ENCODE data around the gene CCDC181.

The CCDC181 gene

GRCh38 chr1:169387399-169387798, 39.9 kb downstream of the CCDC181 start:
- H3K27me3 ChIP-seq (ENCODE audit: control insufficient read depth in 1 of 2, insufficient read depth in 1 of 2, low read length in 2 of 2) = no peaks in the 10 kb centered on the region
- peaks cover 14 to 95% of the 10 kb centered on the region in 2 experiments for H3K36me3 ChIP-seq (ENCODE audit: control insufficient read depth in 1 of 2, insufficient read depth in 2 of 2, low read depth in 1 of 2, low read length in 2 of 2)
- no peak overlapping the region for H3K23ac ChIP-seq (ENCODE audit: low read length in 2 of 2)
- no peak overlapping the region for H3K18ac ChIP-seq (ENCODE audit: low read depth in 1 of 2, low read length in 2 of 2)
- H3K4me1 ChIP-seq (ENCODE audit: control insufficient read depth, insufficient read depth, low read depth, low read length) = peaks cover 3% of the 10 kb centered on the region
- no peak overlapping the region for H3K4me3 ChIP-seq (ENCODE audit: insufficient read depth in 1 of 2, low read depth in 1 of 2, low read length in 2 of 2)
- H3K9ac ChIP-seq (ENCODE audit: low read length) = no peak overlapping the region
- no peaks in the 10 kb centered on the region for H3K9me3 ChIP-seq (ENCODE audit: control insufficient read depth, low read length)
- H2BK12ac ChIP-seq (ENCODE audit: low read length in 2 of 2) = no peak overlapping the region
- no peak overlapping the region for H2AK5ac ChIP-seq (ENCODE audit: low read length, severe bottlenecking)
- no peak overlapping the region for H2AFZ ChIP-seq (ENCODE audit: low read depth, low read length)
- H3K4me2 ChIP-seq (ENCODE audit: low read length, poor library complexity, severe bottlenecking) = no peak overlapping the region
- H4K91ac ChIP-seq (ENCODE audit: low read length) = no peak overlapping the region
- H2BK120ac ChIP-seq (ENCODE audit: low read depth, low read length) = no peak overlapping the region
- H4K8ac ChIP-seq (ENCODE audit: low read length) = no peak overlapping the region
- no peak overlapping the region for H3K4ac ChIP-seq (ENCODE audit: low read depth in 1 of 2, low read length in 2 of 2)
- DNase-seq = no peak
- H3K79me1 ChIP-seq (replicated peaks; ENCODE audit: low read length, poor library complexity, severe bottlenecking) = peaks cover 10% of the 10 kb centered on the region
- H2BK5ac ChIP-seq (ENCODE audit: low read depth, low read length, poor library complexity, severe bottlenecking) = no peak overlapping the region
- no peak overlapping the region for H2BK15ac ChIP-seq (ENCODE audit: low read depth, poor library complexity, severe bottlenecking)
- H3K14ac ChIP-seq (ENCODE audit: low read length in 2 of 2) = no peak overlapping the region
- H3K27ac ChIP-seq (ENCODE audit: low read length, poor library complexity, severe bottlenecking) = no peak overlapping the region

GRCh38 chr1:169383449-169383848, 43.8 kb downstream of the CCDC181 start:
- 97% methylated on average over 2 of the region's 4 CpGs for WGBS
- Histone ChIP-seq H3K9ac (ENCODE audit: low read length) (no peak overlapping the region), H3K23ac (ENCODE audit: low read length in 2 of 2) (no peak overlapping the region), H3K27ac (ENCODE audit: low read length, poor library complexity, severe bottlenecking) (no peak overlapping the region), H3K27me3 (ENCODE audit: control insufficient read depth in 1 of 2, insufficient read depth in 1 of 2, low read length in 2 of 2) (no peaks in the 10 kb centered on the region), H2BK12ac (ENCODE audit: low read length in 2 of 2) (no peak overlapping the region), H3K79me1 (replicated peaks; ENCODE audit: low read length, poor library complexity, severe bottlenecking) (peaks cover 9% of the 10 kb centered on the region), H3K18ac (ENCODE audit: low read depth in 1 of 2, low read length in 2 of 2) (no peak overlapping the region), H2BK120ac (ENCODE audit: low read depth, low read length) (no peak overlapping the region), H3K4me2 (ENCODE audit: low read length, poor library complexity, severe bottlenecking) (no peak overlapping the region), H3K4me3 (ENCODE audit: insufficient read depth in 1 of 2, low read depth in 1 of 2, low read length in 2 of 2) (no peak overlapping the region), H2BK5ac (ENCODE audit: low read depth, low read length, poor library complexity, severe bottlenecking) (no peak overlapping the region), H2AK5ac (ENCODE audit: low read length, severe bottlenecking) (no peak overlapping the region), H2BK15ac (ENCODE audit: low read depth, poor library complexity, severe bottlenecking) (no peak overlapping the region), H4K8ac (ENCODE audit: low read length) (no peak overlapping the region), H2AFZ (ENCODE audit: low read depth, low read length) (no peak overlapping the region), H3K9me3 (ENCODE audit: control insufficient read depth, low read length) (no peaks in the 10 kb centered on the region), H4K91ac (ENCODE audit: low read length) (no peak overlapping the region), H3K4me1 (ENCODE audit: control insufficient read depth, insufficient read depth, low read depth, low read length) (no peaks in the 10 kb centered on the region), H3K4ac (ENCODE audit: low read depth in 1 of 2, low read length in 2 of 2) (no peak overlapping the region), H3K36me3 (ENCODE audit: control insufficient read depth in 1 of 2, insufficient read depth in 2 of 2, low read depth in 1 of 2, low read length in 2 of 2) (peaks cover 2 to 94% of the 10 kb centered on the region in 2 experiments), H3K14ac (ENCODE audit: low read length in 2 of 2) (no peak overlapping the region)
- no peak for DNase-seq

GRCh38 chr1:169381162-169381561, 46.1 kb downstream of the CCDC181 start:
- Histone ChIP-seq H3K18ac (ENCODE audit: low read depth in 1 of 2, low read length in 2 of 2) (no peak overlapping the region), H2BK15ac (ENCODE audit: low read depth, poor library complexity, severe bottlenecking) (no peak overlapping the region), H3K4me2 (ENCODE audit: low read length, poor library complexity, severe bottlenecking) (no peak overlapping the region), H3K27me3 (ENCODE audit: control insufficient read depth in 1 of 2, insufficient read depth in 1 of 2, low read length in 2 of 2) (no peaks in the 10 kb centered on the region), H3K9ac (ENCODE audit: low read length) (no peak overlapping the region), H4K91ac (ENCODE audit: low read length) (no peak overlapping the region), H2BK12ac (ENCODE audit: low read length in 2 of 2) (no peak overlapping the region), H3K4ac (ENCODE audit: low read depth in 1 of 2, low read length in 2 of 2) (no peak overlapping the region), H2BK5ac (ENCODE audit: low read depth, low read length, poor library complexity, severe bottlenecking) (peak overlapping the region; percentile 79), H3K14ac (ENCODE audit: low read length in 2 of 2) (no peak overlapping the region), H4K8ac (ENCODE audit: low read length) (no peak overlapping the region), H3K36me3 (ENCODE audit: control insufficient read depth in 1 of 2, insufficient read depth in 2 of 2, low read depth in 1 of 2, low read length in 2 of 2) (peaks cover 2 to 96% of the 10 kb centered on the region in 2 experiments), H3K9me3 (ENCODE audit: control insufficient read depth, low read length) (no peaks in the 10 kb centered on the region), H3K23ac (ENCODE audit: low read length in 2 of 2) (no peak overlapping the region), H2AFZ (ENCODE audit: low read depth, low read length) (no peak overlapping the region), H3K4me3 (ENCODE audit: insufficient read depth in 1 of 2, low read depth in 1 of 2, low read length in 2 of 2) (no peak overlapping the region), H3K4me1 (ENCODE audit: control insufficient read depth, insufficient read depth, low read depth, low read length) (no peaks in the 10 kb centered on the region), H3K27ac (ENCODE audit: low read length, poor library complexity, severe bottlenecking) (no peak overlapping the region), H3K79me1 (replicated peaks; ENCODE audit: low read length, poor library complexity, severe bottlenecking) (peaks cover 15% of the 10 kb centered on the region), H2AK5ac (ENCODE audit: low read length, severe bottlenecking) (no peak overlapping the region), H2BK120ac (ENCODE audit: low read depth, low read length) (no peak overlapping the region)
- DNase-seq = no peak

GRCh38 chr1:169371404-169371803, 55.9 kb downstream of the CCDC181 start:
- no peak overlapping the region for H3K4me2 ChIP-seq (ENCODE audit: low read length, poor library complexity, severe bottlenecking)
- no peak overlapping the region for H2BK5ac ChIP-seq (ENCODE audit: low read depth, low read length, poor library complexity, severe bottlenecking)
- H3K9me3 ChIP-seq (ENCODE audit: control insufficient read depth, low read length) = no peaks in the 10 kb centered on the region
- H2AFZ ChIP-seq (ENCODE audit: low read depth, low read length) = no peak overlapping the region
- H4K91ac ChIP-seq (ENCODE audit: low read length) = no peak overlapping the region
- H3K36me3 ChIP-seq (ENCODE audit: control insufficient read depth in 1 of 2, insufficient read depth in 2 of 2, low read depth in 1 of 2, low read length in 2 of 2) = peaks cover 0 to 56% of the 10 kb centered on the region in 2 experiments
- H3K4me3 ChIP-seq (ENCODE audit: insufficient read depth in 1 of 2, low read depth in 1 of 2, low read length in 2 of 2) = no peak overlapping the region
- no peak overlapping the region for H2BK12ac ChIP-seq (ENCODE audit: low read length in 2 of 2)
- peaks cover 8% of the 10 kb centered on the region for H3K79me1 ChIP-seq (replicated peaks; ENCODE audit: low read length, poor library complexity, severe bottlenecking)
- DNase-seq = no peak
- H3K4ac ChIP-seq (ENCODE audit: low read depth in 1 of 2, low read length in 2 of 2) = no peak overlapping the region
- no peak overlapping the region for H4K8ac ChIP-seq (ENCODE audit: low read length)
- no peak overlapping the region for H3K27ac ChIP-seq (ENCODE audit: low read length, poor library complexity, severe bottlenecking)
- H3K9ac ChIP-seq (ENCODE audit: low read length) = no peak overlapping the region
- H3K14ac ChIP-seq (ENCODE audit: low read length in 2 of 2) = no peak overlapping the region
- H2BK120ac ChIP-seq (ENCODE audit: low read depth, low read length) = no peak overlapping the region
- H3K4me1 ChIP-seq (ENCODE audit: control insufficient read depth, insufficient read depth, low read depth, low read length) = no peaks in the 10 kb centered on the region
- no peak overlapping the region for H2AK5ac ChIP-seq (ENCODE audit: low read length, severe bottlenecking)
- H3K23ac ChIP-seq (ENCODE audit: low read length in 2 of 2) = no peak overlapping the region
- no peaks in the 10 kb centered on the region for H3K27me3 ChIP-seq (ENCODE audit: control insufficient read depth in 1 of 2, insufficient read depth in 1 of 2, low read length in 2 of 2)
- WGBS = 100% methylated on average over 1 of the region's 1 CpG
- H2BK15ac ChIP-seq (ENCODE audit: low read depth, poor library complexity, severe bottlenecking) = no peak overlapping the region
- no peak overlapping the region for H3K18ac ChIP-seq (ENCODE audit: low read depth in 1 of 2, low read length in 2 of 2)

All from mesenchymal stem cell (in vitro differentiated cells and primary cell).